GM12801 (cell line): ENCODE results near the gene PLPPR3.

ENCODE experiments used
- CTCF ChIP-seq: IDR thresholded peaks from one replicate; pipeline ENCODE4 v1.5.1; 2011; ENCODE audit warnings: control low read depth; ENCODE audit not compliant: insufficient read length; ENCODE audit errors: extremely low read depth

PLPPR3 gene

GRCh38 chr19:850221-850978 lies 28.6 kb upstream of the PLPPR3 start:
- TF ChIP-seq CTCF: no peak

GRCh38 chr19:848386-848921 lies 26.7 kb upstream of the PLPPR3 start:
- no peak for TF ChIP-seq CTCF

GRCh38 chr19:845707-846521 lies 24.2 kb upstream of the PLPPR3 start:
- no peak for TF ChIP-seq CTCF

GRCh38 chr19:844546-844971 lies 22.8 kb upstream of the PLPPR3 start:
- no peak for TF ChIP-seq CTCF

- TF ChIP-seq CTCF: no peak
These were observed 22.2 kb upstream of the PLPPR3 start for GRCh38 chr19:843836-844545.

- no peak for TF ChIP-seq CTCF
These were observed 21.6 kb upstream of the PLPPR3 start for GRCh38 chr19:843180-843835.
